Suppressor macrophage treated with lipopolysaccharide for 4 hours (primary cell): Measurements from ENCODE around the gene SLC39A1.

Experiments
- DNase-seq: peaks from one replicate; pipeline ENCODE4 v3.0.0-alpha.2; 2020

Gene SLC39A1

GRCh38 chr1:153976819-153977249 lies 13.5 kb upstream of the SLC39A1 start:
- DNase-seq: no peak

- no peak for DNase-seq
These were observed 10.2 kb upstream of the SLC39A1 start for GRCh38 chr1:153973525-153973924.

- no peak for DNase-seq
These were observed 9.7 kb upstream of the SLC39A1 start for GRCh38 chr1:153973071-153973470.

GRCh38 chr1:153970346-153970745 lies 7.0 kb upstream of the SLC39A1 start:
- no peak for DNase-seq

- DNase-seq: no peak
These were observed 5.6 kb upstream of the SLC39A1 start for GRCh38 chr1:153968972-153969371.

GRCh38 chr1:153968408-153968807 lies 5.1 kb upstream of the SLC39A1 start:
- DNase-seq: no peak

- DNase-seq: no peak
These were observed 4.6 kb upstream of the SLC39A1 start for GRCh38 chr1:153968000-153968363.

GRCh38 chr1:153967107-153967999 lies 4.0 kb upstream of the SLC39A1 start, which contains the start of gene CREB3L4:
Gene CREB3L4, plus strand, starts transcription at chr1:153967902. Its CDS starts 624 bp downstream, at chr1:153968526.
- peak; percentile 95 for DNase-seq

GRCh38 chr1:153963850-153964331 lies 554 bp upstream of the SLC39A1 start:
- DNase-seq: peak; percentile 5

GRCh38 chr1:153962088-153963029 lies 978 bp downstream of the SLC39A1 start:
- DNase-seq: peak; percentile 81

- peak; percentile 39 for DNase-seq
These were observed 1.9 kb downstream of the SLC39A1 start for GRCh38 chr1:153961421-153961820.

- DNase-seq: no peak
These were observed 3.1 kb downstream of the SLC39A1 start for GRCh38 chr1:153960206-153960605.

GRCh38 chr1:153959454-153959853 lies 3.9 kb downstream of the SLC39A1 start:
- DNase-seq: no peak

- DNase-seq: no peak
These were observed 4.4 kb downstream of the SLC39A1 start for GRCh38 chr1:153958961-153959260.

GRCh38 chr1:153958111-153958960 lies 5.0 kb downstream of the SLC39A1 start, which contains the start of gene CRTC2:
Gene CRTC2, minus strand, starts transcription at chr1:153958612. Its CDS starts 115 bp downstream, at chr1:153958497.
- peak; percentile 97 for DNase-seq

- peak; percentile 31 for DNase-seq
These were observed 5.6 kb downstream of the SLC39A1 start for GRCh38 chr1:153957744-153958110.

GRCh38 chr1:153956997-153957715 lies 6.2 kb downstream of the SLC39A1 start:
- no peak for DNase-seq

- DNase-seq: no peak
These were observed 8.5 kb downstream of the SLC39A1 start for GRCh38 chr1:153954826-153955225.

GRCh38 chr1:153953859-153954365 lies 9.4 kb downstream of the SLC39A1 start:
- no peak for DNase-seq

GRCh38 chr1:153951801-153952200 lies 11.5 kb downstream of the SLC39A1 start:
- no peak for DNase-seq

GRCh38 chr1:153951183-153951582 lies 12.2 kb downstream of the SLC39A1 start:
- DNase-seq: no peak
